Small intestine (tissue), 7 donors: ENCODE measurements around the gene CHST11. TPM values are rescaled to one million over a fixed set of nuclear protein-coding genes. Genes with fewer than 3 reads are reported as not detected.

Experiments
- DNase-seq, 2 donors: peaks; one replicate each; pipeline versions ENCODE4 v3.0.0 to v3.0.0-alpha.2; 2013
- FAIRE-seq: peaks from 2 replicates; lab custom pipeline; 2012; peaks lifted over from hg19 to GRCh38; lab: Jason Lieb, UNC
- H3K27ac ChIP-seq, 3 donors: one replicate each; pipeline ENCODE4 v1.5.1; 2013; ENCODE audit warnings: low read length in 2 of 3, mild to moderate bottlenecking in 2 of 3, control low read depth in 1 of 3, inconsistent platforms in 1 of 3, low read depth in 1 of 3, moderate library complexity in 1 of 3
- H3K27me3 ChIP-seq, 3 donors: one replicate each; pipeline ENCODE4 v1.6.1; 2013; ENCODE audit warnings: low read length in 3 of 3, inconsistent platforms in 1 of 3; ENCODE audit not compliant: control insufficient read depth in 3 of 3, insufficient read depth in 3 of 3
- H3K36me3 ChIP-seq, 3 donors: one replicate each; pipeline ENCODE4 v1.6.1; 2013; ENCODE audit warnings: low read length in 3 of 3, inconsistent platforms in 1 of 3, low read depth in 1 of 3, mild to moderate bottlenecking in 1 of 3, moderate library complexity in 1 of 3; ENCODE audit not compliant: control insufficient read depth in 3 of 3, insufficient read depth in 2 of 3
- H3K4me1 ChIP-seq, 3 donors: one replicate each; pipeline ENCODE4 v1.6.1; 2013; ENCODE audit warnings: low read length in 2 of 3, inconsistent platforms in 1 of 3, low read depth in 1 of 3, mild to moderate bottlenecking in 1 of 3, moderate library complexity in 1 of 3; ENCODE audit not compliant: control insufficient read depth in 3 of 3, insufficient read depth in 2 of 3
- H3K4me3 ChIP-seq, 3 donors: one replicate each; pipeline ENCODE4 v1.5.1; 2013; ENCODE audit warnings: low read length in 3 of 3, control low read depth in 1 of 3, inconsistent platforms in 1 of 3, low read depth in 1 of 3, mild to moderate bottlenecking in 1 of 3, moderate library complexity in 1 of 3
- H3K9me3 ChIP-seq, 2 donors: one replicate each; pipeline ENCODE4 v1.6.1; 2013; ENCODE audit warnings: low read depth in 1 of 2, low read length in 1 of 2; ENCODE audit not compliant: control insufficient read depth in 2 of 2, insufficient read depth in 1 of 2
- WGBS, 3 donors: extraction: QIAGEN DNeasy Blood & Tissue Kit; methylation state at CpG; one replicate each; pipeline ENCODE4 v1.1.7; 2013; 5-methylcytosine and 5-hydroxymethylcytosine counted together
- polyA plus RNA-seq, 4 donors: library from polyadenylated mRNA; stranded (reverse) in 3 of 4; unstranded in 1 of 4; fragments of 200-250 nt in 3 of 4; fragments of 120-200 nt in 1 of 4; gene quantifications; one replicate each; pipeline versions ENCODE4 v1.2.1 to v1.2.3, GENCODE V29; 2013
- donor health status: healthy with polysubstance abuse.
- donor health status: control.
- donor health status: control.
- donor health status: Bipolar disorder and iron deficiency.
- donor health status: healthy.

Gene CHST11
- polyA plus RNA-seq, 4 donors: 0.89 to 3.0 (median 2.0) TPM

DNA sequence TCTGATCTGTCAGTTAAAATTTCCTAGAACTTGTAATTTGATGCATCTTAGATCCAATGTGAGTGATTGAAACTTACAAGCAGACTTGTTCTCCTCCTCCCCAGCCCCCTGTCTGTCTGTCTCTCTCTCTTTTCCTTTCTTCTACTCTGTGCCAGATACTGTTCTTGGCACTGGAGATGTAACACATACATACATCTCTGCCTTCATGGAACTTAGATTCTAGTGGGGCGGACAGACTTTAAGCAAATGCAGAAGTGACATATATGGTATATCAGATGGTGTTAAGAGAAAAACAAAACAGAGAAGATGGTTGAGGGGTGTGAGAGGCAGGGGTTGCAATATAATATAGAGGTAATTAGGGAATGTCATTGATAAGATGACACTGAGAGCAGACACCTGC is 6.6 kb downstream of the CHST11 start:
- peak overlapping the region in 1 of 3 donors; percentile 26 for H3K27ac ChIP-seq
- no peak overlapping the region for H3K4me3 ChIP-seq
- DNase-seq: no peak
- no peaks in the 10 kb centered on the region for H3K9me3 ChIP-seq
- FAIRE-seq: no peak
- 77 to 93% (median 88%) methylated on average over 1 of the region's 1 CpG for WGBS, 3 donors
- H3K4me1 ChIP-seq: peaks cover 0 to 5% (median 0%) of the 10 kb centered on the region in 3 donors
- H3K36me3 ChIP-seq: no peaks in the 10 kb centered on the region
- peaks cover 0 to 13% (median 0%) of the 10 kb centered on the region in 3 donors for H3K27me3 ChIP-seq

GRCh38 chr12:104464899-104465298 is 8.2 kb downstream of the CHST11 start:
- Histone ChIP-seq H3K4me1 (peaks cover 0 to 5% (median 0%) of the 10 kb centered on the region in 3 donors), H3K4me3 (no peak overlapping the region), H3K27me3 (peaks cover 0 to 3% (median 0%) of the 10 kb centered on the region in 3 donors), H3K36me3 (no peaks in the 10 kb centered on the region), H3K9me3 (no peaks in the 10 kb centered on the region), H3K27ac (no peak overlapping the region)
- no peak for FAIRE-seq
- 77 to 86% (median 80%) methylated on average over 3 of the region's 3 CpGs for WGBS, 3 donors
- no peak for DNase-seq

DNA sequence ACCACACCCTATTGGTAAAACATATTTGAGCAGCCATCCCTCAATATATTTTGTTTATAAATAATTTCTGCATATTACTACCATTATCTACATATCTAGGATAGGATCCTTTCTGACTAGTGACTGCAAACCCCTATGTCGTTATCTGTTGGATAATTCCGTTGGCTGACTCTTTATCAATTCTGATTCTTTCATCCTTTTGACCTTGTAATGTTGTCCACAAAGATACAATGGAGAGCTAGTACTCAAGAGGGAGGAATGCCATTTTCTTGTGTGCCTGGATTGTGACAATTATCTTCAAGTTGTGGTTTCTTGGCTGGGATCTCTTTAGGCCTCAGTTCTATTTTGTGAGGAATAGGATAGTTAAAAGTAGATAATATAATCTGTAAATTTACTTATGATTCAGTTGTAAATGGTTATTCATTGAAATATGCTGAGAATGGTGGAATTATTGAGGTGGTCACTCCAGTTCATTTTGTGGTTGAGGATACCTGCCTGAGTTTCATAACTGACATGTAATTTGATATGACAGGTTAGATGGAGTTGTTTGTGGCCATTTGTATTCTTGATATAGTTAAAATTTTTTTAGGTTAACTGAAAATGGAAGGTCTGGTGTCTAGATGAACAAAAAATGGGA is 10.1 kb downstream of the CHST11 start:
- FAIRE-seq: no peak

GRCh38 chr12:104467346-104467837 is 10.6 kb downstream of the CHST11 start:
- Histone ChIP-seq H3K4me1 (peaks cover 0 to 5% (median 0%) of the 10 kb centered on the region in 3 donors), H3K36me3 (peaks cover 0 to 2% (median 0%) of the 10 kb centered on the region in 3 donors), H3K4me3 (no peak overlapping the region), H3K27me3 (no peaks in the 10 kb centered on the region), H3K27ac (no peak overlapping the region), H3K9me3 (no peaks in the 10 kb centered on the region)
- 48 to 61% (median 59%) methylated on average over 5 of the region's 5 CpGs for WGBS, 3 donors
- FAIRE-seq: no peak
- no peak for DNase-seq

More for the DNA sequence above, 10.1 kb downstream of the CHST11 start:
- H3K36me3 ChIP-seq: peaks cover 0 to 2% (median 0%) of the 10 kb centered on the region in 3 donors
- H3K27me3 ChIP-seq: no peaks in the 10 kb centered on the region
- DNase-seq: no peak
- H3K27ac ChIP-seq: no peak overlapping the region
- 61 to 81% (median 71%) methylated on average over 2 of the region's 2 CpGs for WGBS, 3 donors
- H3K9me3 ChIP-seq: no peaks in the 10 kb centered on the region
- H3K4me1 ChIP-seq: peaks cover 0 to 5% (median 0%) of the 10 kb centered on the region in 3 donors
- H3K4me3 ChIP-seq: no peak overlapping the region

- FAIRE-seq: no peak
- 92 to 96% (median 94%) methylated on average over 5 of the region's 5 CpGs for WGBS, 3 donors
- H3K4me1 ChIP-seq: peaks cover 0 to 8% (median 0%) of the 10 kb centered on the region in 3 donors
These were observed 11.6 kb downstream of the CHST11 start for GRCh38 chr12:104468371-104468770.

GRCh38 chr12:104469066-104469465 is 12.3 kb downstream of the CHST11 start:
- Histone ChIP-seq H3K4me1 (peaks cover 0 to 10% (median 0%) of the 10 kb centered on the region in 3 donors), H3K4me3 (no peak overlapping the region), H3K36me3 (peaks cover 0 to 2% (median 0%) of the 10 kb centered on the region in 3 donors), H3K9me3 (no peaks in the 10 kb centered on the region), H3K27me3 (no peaks in the 10 kb centered on the region), H3K27ac (no peak overlapping the region)
- 84 to 97% (median 86%) methylated on average over 4 of the region's 4 CpGs for WGBS, 3 donors
- no peak for DNase-seq
- no peak for FAIRE-seq

More at GRCh38 chr12:104468371-104468770, 11.6 kb downstream of the CHST11 start:
- no peak overlapping the region for H3K4me3 ChIP-seq
- no peaks in the 10 kb centered on the region for H3K27me3 ChIP-seq
- no peak overlapping the region for H3K27ac ChIP-seq
- no peak for DNase-seq
- H3K9me3 ChIP-seq: no peaks in the 10 kb centered on the region
- peaks cover 0 to 2% (median 0%) of the 10 kb centered on the region in 3 donors for H3K36me3 ChIP-seq

DNA sequence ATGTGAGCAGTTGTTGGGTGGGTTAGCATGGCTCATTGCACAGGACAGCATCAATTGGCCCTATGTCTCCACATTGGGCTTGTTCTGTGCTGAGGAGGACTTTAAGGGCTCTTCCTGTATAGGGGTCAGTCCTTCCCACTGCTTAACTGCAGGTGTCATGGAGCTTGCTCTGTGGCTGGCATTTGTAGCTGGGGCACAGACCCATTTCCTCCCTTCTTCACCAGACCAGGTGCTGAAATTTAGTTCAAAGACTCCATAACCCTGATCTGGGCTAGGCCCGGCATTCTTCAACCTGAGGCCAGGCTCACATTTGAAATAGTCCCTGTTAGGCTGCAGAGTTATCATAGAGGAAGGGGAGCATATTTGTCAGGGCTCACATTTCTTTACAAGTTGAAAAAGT is 12.8 kb downstream of the CHST11 start:
- Histone ChIP-seq H3K36me3 (peaks cover 0 to 2% (median 0%) of the 10 kb centered on the region in 3 donors), H3K4me3 (no peak overlapping the region), H3K4me1 (peaks cover 0 to 15% (median 0%) of the 10 kb centered on the region in 3 donors), H3K9me3 (no peaks in the 10 kb centered on the region), H3K27ac (peak overlapping the region in 1 of 3 donors; percentile 6), H3K27me3 (no peaks in the 10 kb centered on the region)
- WGBS, 3 donors: 88 to 93% (median 90%) methylated on average over 1 of the region's 1 CpG
- FAIRE-seq (no peak), DNase-seq (no peak)

- Histone ChIP-seq H3K27ac (no peak overlapping the region), H3K36me3 (peaks cover 0 to 2% (median 0%) of the 10 kb centered on the region in 3 donors), H3K4me3 (no peak overlapping the region), H3K4me1 (peaks cover 0 to 13% (median 0%) of the 10 kb centered on the region in 3 donors), H3K9me3 (no peaks in the 10 kb centered on the region), H3K27me3 (no peaks in the 10 kb centered on the region)
- FAIRE-seq: no peak
- DNase-seq: no peak
- 83 to 100% (median 92%) methylated on average over 1 of the region's 1 CpG for WGBS, 3 donors
These were observed 13.8 kb downstream of the CHST11 start for GRCh38 chr12:104470521-104470920.
